ENCODE results near the gene NCKAP5L.
"Not testable (repeated sequence)": the region's sequence is repeated elsewhere in the genome, so short reads cannot be mapped to it uniquely, and the experiment has no call there.

Gene NCKAP5L

GRCh38 chr12:49873361-49873934 is 45.2 kb upstream of the NCKAP5L start:
- TF ChIP-seq, protein P1, sequence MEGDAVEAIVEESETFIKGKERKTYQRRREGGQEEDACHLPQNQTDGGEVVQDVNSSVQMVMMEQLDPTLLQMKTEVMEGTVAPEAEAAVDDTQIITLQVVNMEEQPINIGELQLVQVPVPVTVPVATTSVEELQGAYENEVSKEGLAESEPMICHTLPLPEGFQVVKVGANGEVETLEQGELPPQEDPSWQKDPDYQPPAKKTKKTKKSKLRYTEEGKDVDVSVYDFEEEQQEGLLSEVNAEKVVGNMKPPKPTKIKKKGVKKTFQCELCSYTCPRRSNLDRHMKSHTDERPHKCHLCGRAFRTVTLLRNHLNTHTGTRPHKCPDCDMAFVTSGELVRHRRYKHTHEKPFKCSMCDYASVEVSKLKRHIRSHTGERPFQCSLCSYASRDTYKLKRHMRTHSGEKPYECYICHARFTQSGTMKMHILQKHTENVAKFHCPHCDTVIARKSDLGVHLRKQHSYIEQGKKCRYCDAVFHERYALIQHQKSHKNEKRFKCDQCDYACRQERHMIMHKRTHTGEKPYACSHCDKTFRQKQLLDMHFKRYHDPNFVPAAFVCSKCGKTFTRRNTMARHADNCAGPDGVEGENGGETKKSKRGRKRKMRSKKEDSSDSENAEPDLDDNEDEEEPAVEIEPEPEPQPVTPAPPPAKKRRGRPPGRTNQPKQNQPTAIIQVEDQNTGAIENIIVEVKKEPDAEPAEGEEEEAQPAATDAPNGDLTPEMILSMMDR (IDR thresholded peaks at IDR 0.05; ENCODE audit: insufficient read depth, low read length, poor library complexity, severe bottlenecking), result no peak
- no peak for TF ChIP-seq EZH2phosphoT487 (conservative IDR thresholded peaks at IDR 0.05; ENCODE audit: low read length)
- Histone ChIP-seq H3K9me2 (replicated peaks; ENCODE audit: insufficient read depth, low read length) (no peaks in the 10 kb centered on the region), H3K4me2 (ENCODE audit: low read depth, low read length, poor library complexity, severe bottlenecking) (no peak overlapping the region), H3K9me3 (ENCODE audit: insufficient read depth, low read length) (no peaks in the 10 kb centered on the region), H4K20me1 (ENCODE audit: low read depth, low read length) (no peaks in the 10 kb centered on the region), H3K27me3 (ENCODE audit: low read length) (no peaks in the 10 kb centered on the region), H3K79me2 (ENCODE audit: insufficient read depth, low read length) (no peaks in the 10 kb centered on the region), H3K27ac (ENCODE audit: low read depth, low read length) (no peak overlapping the region), H3K36me3 (ENCODE audit: low read length) (no peaks in the 10 kb centered on the region), H3K9ac (ENCODE audit: low read length) (no peak overlapping the region), H3F3A (ENCODE audit: insufficient read depth) (peaks cover 2% of the 10 kb centered on the region; the same call in 1 of the 2 replicates), H3K4me3 (ENCODE audit: insufficient read depth, low read length, poor library complexity, severe bottlenecking) (no peak overlapping the region), H2AFZ (ENCODE audit: low read depth, low read length, severe bottlenecking) (no peak overlapping the region)

- Histone ChIP-seq H3K36me3 (ENCODE audit: low read length) (no peaks in the 10 kb centered on the region), H3F3A (ENCODE audit: insufficient read depth) (no peaks in the 10 kb centered on the region), H3K4me2 (ENCODE audit: low read depth, low read length, poor library complexity, severe bottlenecking) (no peak overlapping the region), H3K9me3 (ENCODE audit: insufficient read depth, low read length) (no peaks in the 10 kb centered on the region), H3K9me2 (replicated peaks; ENCODE audit: insufficient read depth, low read length) (no peaks in the 10 kb centered on the region), H2AFZ (ENCODE audit: low read depth, low read length, severe bottlenecking) (no peak overlapping the region), H3K79me2 (ENCODE audit: insufficient read depth, low read length) (no peaks in the 10 kb centered on the region), H3K27ac (ENCODE audit: low read depth, low read length) (no peak overlapping the region), H3K9ac (ENCODE audit: low read length) (no peak overlapping the region), H3K27me3 (ENCODE audit: low read length) (no peaks in the 10 kb centered on the region), H4K20me1 (ENCODE audit: low read depth, low read length) (no peaks in the 10 kb centered on the region), H3K4me3 (ENCODE audit: insufficient read depth, low read length, poor library complexity, severe bottlenecking) (no peak overlapping the region)
- TF ChIP-seq, protein P1 (IDR thresholded peaks at IDR 0.05; ENCODE audit: insufficient read depth, low read length, poor library complexity, severe bottlenecking), result no peak
- TF ChIP-seq EZH2phosphoT487 (conservative IDR thresholded peaks at IDR 0.05; ENCODE audit: low read length), result no peak
Measured at GRCh38 chr12:49872781-49873181, 44.6 kb upstream of the NCKAP5L start.

GRCh38 chr12:49872381-49872780 is 44.2 kb upstream of the NCKAP5L start:
- no peaks in the 10 kb centered on the region for H3K79me2 ChIP-seq (ENCODE audit: insufficient read depth, low read length)
- no peaks in the 10 kb centered on the region for H3F3A ChIP-seq (ENCODE audit: insufficient read depth)
- no peaks in the 10 kb centered on the region for H3K9me3 ChIP-seq (ENCODE audit: insufficient read depth, low read length)
- no peaks in the 10 kb centered on the region for H3K9me2 ChIP-seq (replicated peaks; ENCODE audit: insufficient read depth, low read length)
- H3K27ac ChIP-seq (ENCODE audit: low read depth, low read length), result no peak overlapping the region
- H3K36me3 ChIP-seq (ENCODE audit: low read length), result no peaks in the 10 kb centered on the region
- TF ChIP-seq EZH2phosphoT487 (conservative IDR thresholded peaks at IDR 0.05; ENCODE audit: low read length), result no peak
- TF ChIP-seq, protein P1 (IDR thresholded peaks at IDR 0.05; ENCODE audit: insufficient read depth, low read length, poor library complexity, severe bottlenecking), result no peak
- H2AFZ ChIP-seq (ENCODE audit: low read depth, low read length, severe bottlenecking), result no peak overlapping the region
- no peak overlapping the region for H3K4me2 ChIP-seq (ENCODE audit: low read depth, low read length, poor library complexity, severe bottlenecking)
- no peaks in the 10 kb centered on the region for H3K27me3 ChIP-seq (ENCODE audit: low read length)
- no peaks in the 10 kb centered on the region for H4K20me1 ChIP-seq (ENCODE audit: low read depth, low read length)
- no peak overlapping the region for H3K4me3 ChIP-seq (ENCODE audit: insufficient read depth, low read length, poor library complexity, severe bottlenecking)
- no peak overlapping the region for H3K9ac ChIP-seq (ENCODE audit: low read length)

DNA sequence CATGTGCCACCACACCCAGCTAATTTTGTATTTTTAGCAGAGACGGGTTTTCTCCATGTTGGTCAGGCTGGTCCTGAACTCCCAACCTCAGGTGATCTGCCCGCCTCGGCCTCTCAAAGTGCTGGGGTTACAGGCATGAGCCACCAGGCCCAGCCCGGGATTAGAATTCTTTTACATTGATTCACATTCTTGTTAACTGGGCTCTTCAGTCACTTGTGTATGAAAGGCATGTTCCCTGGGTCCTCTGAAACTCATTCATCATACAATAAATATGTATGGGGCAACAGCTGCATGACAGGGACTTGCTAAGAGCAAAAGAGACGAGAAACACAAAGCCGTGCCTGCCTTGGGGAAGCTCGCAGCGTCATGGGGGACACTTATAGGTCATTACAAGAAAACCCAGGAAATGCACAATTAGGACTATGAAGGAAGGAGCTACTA is 43.6 kb upstream of the NCKAP5L start:
- H3K27me3 ChIP-seq (ENCODE audit: low read length); H3K9me2 ChIP-seq (replicated peaks; ENCODE audit: insufficient read depth, low read length); H3K9me3 ChIP-seq (ENCODE audit: insufficient read depth, low read length); H2AFZ ChIP-seq (ENCODE audit: low read depth, low read length, severe bottlenecking); H3K79me2 ChIP-seq (ENCODE audit: insufficient read depth, low read length); H3K4me3 ChIP-seq (ENCODE audit: insufficient read depth, low read length, poor library complexity, severe bottlenecking); H3K9ac ChIP-seq (ENCODE audit: low read length); H3K4me2 ChIP-seq (ENCODE audit: low read depth, low read length, poor library complexity, severe bottlenecking); H4K20me1 ChIP-seq (ENCODE audit: low read depth, low read length); H3K36me3 ChIP-seq (ENCODE audit: low read length); H3F3A ChIP-seq (ENCODE audit: insufficient read depth); H3K27ac ChIP-seq (ENCODE audit: low read depth, low read length): not testable (repeated sequence)

Data from SU-DHL-6 (cell line).